Activated CD4-positive, CD25-positive, alpha-beta regulatory T cell (primary cell): ENCODE data around the gene HORMAD1.
"Not testable (repeated sequence)": the region's sequence is repeated elsewhere in the genome, so short reads cannot be mapped to it uniquely, and the experiment has no call there.

ENCODE experiments used
- DNase-seq, 4 experiments: peaks; one replicate each; lab custom pipeline; 2025; lab: John Stamatoyannopoulos, UW

HORMAD1 gene, protein sequence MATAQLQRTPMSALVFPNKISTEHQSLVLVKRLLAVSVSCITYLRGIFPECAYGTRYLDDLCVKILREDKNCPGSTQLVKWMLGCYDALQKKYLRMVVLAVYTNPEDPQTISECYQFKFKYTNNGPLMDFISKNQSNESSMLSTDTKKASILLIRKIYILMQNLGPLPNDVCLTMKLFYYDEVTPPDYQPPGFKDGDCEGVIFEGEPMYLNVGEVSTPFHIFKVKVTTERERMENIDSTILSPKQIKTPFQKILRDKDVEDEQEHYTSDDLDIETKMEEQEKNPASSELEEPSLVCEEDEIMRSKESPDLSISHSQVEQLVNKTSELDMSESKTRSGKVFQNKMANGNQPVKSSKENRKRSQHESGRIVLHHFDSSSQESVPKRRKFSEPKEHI

DNA sequence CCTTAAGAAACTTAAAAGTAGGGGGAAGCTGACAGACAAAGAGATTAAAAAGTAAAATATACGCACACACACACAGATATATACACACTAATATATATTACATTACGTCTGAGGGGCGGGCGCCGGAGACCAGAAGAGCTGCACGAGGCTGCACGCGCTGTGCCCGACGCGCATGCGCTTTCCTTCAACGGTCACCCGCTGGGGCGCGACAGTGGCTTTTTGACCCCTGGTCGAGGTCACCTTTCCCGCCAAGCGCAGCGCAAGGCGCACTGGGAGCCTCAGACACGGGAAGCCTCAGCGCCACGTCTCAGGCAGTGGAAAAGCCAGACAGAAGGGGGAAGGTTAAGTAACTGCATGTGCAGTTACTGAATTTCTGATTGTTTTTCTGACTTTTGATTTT, at the start of gene HORMAD1:
TSS of gene HORMAD1 (minus strand) at position 193 of the 400 bp plus-strand sequence. CDS start 1,390 bp downstream, outside the sequence.
- DNase-seq, result no peak

DNA sequence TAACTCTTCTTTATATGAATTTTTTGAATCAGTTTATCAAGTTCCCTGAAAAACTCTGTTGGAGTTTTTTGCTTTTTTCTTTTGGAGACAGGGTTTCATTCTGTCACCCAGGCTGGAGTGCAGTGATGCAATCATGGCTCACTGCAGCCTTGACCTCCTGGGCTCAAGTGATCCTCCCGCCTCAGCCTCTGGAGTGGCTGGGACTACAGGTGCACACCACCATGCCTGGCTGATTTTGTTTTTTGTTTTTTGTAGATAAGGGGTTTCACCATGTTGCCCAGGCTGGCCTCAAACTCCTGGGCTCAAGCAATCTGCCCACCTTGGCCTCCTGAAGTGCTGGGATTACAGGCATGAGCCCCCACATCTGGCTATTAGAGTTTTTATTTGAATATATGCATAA, 47.0 kb upstream of the HORMAD1 start:
- DNase-seq, result not testable (repeated sequence)

DNA sequence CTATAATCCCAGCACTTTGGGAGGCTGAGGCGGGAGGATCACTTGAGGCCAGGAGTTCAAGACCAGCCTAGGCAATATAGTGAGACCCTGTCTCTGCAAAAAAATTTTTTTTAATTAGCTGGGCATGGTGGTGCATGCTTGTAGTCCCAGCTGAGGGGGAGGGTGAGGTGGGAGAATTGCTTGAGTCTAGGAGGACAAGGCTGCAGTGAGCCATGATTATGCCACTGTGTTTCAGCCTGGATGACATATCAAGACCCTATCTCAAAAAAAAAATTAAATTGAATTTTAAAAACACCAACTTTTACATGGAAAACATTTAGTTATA, 45.2 kb upstream of the HORMAD1 start:
- not testable (repeated sequence) for DNase-seq

DNA sequence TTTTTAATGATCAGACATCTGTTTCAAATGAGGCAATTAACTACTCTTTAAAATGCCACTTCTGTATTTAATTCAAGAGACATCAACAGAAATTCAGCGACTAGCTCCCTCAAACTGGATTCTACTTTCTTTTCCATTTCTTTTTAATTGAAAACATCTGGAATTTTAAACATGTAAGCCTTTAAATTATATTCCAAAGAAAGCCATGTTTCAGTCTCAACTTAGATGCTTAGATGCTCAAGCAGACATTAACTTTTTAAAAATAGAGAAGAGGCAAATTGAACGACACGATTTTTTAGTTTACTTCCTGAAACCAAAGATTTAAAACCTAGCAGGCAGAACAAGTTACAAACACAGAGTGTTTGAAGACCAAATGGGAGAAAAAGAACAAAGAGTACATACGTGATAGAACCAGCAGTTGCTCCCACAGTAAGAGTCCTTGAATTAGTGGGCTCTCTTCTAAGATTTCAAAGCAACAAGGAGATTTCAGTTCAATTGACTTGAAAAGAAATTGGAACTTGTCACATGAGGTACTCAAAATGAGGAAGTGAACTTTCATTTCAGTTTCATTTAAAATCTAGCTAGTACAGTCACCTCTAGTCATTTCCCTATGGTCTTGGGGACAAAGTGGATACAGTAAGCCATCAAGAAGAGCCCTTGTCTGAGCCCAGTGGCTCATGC, 44.7 kb upstream of the HORMAD1 start, which contains the start of gene CTSS:
TSS of gene CTSS (minus strand) at position 483 of the 681 bp plus-strand sequence. CDS start 1,015 bp downstream, outside the sequence.
- no peak for DNase-seq

DNA sequence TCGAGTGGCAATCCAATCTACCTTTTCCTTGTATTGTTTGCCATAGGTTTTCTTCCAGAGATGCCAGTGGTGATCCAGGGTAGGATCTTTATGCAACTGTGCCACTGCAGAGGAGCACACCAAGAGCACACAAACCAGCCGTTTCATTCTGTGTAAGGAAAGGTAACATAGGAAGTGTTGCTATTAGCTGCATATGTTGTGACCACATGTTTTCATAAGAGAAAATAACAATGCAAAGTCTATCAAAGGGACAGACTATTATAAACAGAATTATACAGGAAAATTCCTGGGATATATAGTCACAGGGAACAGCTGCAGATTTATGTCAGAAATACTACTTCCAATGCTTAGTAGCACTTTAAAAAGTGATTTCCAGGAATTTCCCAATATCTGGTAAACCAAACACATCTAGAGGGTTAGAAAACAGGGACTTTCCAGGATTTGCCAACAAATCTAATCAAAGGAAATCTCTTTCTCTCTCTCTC, 44.0 kb upstream of the HORMAD1 start:
- DNase-seq, result no peak

DNA sequence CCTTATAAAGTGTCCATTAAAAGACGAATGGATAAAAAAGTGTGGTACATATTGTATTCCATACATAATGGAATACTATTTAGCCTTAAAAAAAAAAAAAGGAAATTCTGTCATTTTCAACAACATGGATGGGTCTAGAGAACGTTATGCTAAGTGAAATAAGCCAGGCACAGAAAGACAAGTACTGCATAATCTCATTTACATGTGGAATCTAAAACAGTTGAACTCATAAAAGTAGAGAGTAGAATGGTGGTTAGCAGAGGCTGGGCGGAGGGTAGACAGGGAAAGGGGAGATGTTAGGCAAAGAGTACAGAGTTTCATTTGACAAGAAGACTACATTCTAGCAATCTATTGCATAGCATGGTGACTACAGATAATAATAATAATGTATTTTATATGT, 42.3 kb upstream of the HORMAD1 start:
- DNase-seq, result no peak

DNA sequence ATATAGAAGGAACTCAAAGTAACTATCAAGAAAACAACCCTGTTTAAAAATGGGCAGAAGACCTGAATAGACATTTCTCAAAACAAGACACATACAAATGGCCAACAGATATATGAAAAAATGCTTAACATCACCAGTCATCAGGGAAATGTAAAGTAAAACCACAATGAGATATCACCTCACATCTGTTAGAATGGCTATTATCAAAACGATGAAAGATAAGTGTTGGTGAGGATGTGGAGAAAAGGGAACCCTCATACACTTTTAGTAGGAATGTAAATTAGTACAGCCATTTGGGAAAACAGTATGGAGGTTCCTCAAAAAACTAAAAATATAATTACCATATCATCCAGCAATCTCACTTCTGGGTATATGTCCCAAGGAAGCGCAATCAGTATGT, 41.9 kb upstream of the HORMAD1 start:
- no peak for DNase-seq

DNA sequence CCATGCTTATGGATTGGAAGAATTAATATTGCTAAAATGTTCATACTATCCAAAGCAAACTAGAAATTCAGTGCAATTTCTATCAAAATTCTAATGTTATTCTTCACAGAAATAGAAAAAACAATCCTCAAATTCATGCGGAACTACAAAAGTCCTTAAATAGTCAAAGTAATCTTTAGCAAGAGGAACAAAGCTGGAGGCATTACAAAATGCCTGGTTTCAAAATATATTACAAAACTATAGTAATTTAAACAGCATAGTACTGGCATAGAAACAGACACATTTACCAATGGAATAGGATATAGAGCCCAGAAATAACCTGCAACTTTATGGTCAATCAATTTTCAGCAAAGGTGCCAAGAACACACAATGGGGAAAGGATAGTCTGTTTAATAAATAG, 41.1 kb upstream of the HORMAD1 start:
- no peak for DNase-seq

DNA sequence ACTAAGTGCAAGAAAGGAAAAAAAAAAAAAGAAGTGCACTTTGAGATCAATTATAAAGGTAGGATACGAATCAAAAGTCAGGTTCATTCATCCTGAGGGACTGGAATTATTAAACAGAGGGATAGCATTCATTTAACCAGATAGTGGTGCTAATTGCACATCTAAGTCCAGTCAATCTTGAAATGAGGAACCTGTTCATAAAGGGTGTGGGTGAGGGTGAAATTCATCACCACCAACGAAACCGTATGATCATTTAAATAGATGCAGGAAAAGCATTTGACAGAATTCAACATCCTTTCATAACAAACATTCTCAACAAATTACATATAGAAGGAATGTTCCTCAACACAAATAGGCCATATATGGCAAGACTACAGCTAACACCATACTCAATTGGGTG, 39.3 kb upstream of the HORMAD1 start:
- DNase-seq, result no peak

DNA sequence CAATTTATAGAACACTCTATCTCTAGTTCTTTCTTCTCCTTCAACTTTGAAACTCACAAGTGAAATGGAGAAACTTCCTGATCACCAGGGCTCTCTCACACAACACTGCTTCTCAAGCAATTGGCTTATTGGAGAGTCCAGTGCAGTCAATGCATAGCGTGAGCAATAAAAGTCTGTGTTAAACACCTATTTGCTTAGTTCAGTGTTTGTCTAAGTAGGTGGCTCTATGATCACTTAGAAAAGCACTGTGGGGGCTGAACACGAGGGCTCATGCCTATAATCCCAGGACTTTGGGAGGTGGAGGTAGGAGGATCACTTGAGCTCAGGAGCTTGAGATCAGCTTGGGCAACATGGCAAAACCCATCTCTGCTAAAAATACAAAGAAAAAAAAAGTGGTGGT, 32.7 kb upstream of the HORMAD1 start:
- DNase-seq, result no peak

DNA sequence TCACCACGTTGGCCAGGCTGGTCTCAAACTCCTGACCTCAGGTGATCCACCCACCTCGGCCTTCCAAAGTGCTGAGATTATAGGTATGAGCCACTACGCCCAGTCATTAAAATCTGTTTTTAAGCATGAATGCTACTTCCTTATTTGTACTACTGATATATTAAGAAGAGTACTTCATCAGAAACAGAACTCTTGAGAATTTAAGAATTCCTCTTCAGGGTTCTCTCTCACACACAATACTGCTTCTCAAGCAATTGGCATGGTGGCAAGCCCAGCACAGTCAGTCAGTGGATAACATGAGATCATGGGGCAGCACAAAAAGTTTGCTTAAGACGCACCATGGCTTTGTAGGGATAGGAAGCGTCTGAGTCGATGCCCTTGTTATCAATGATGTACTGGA, 30.7 kb upstream of the HORMAD1 start:
- no peak for DNase-seq

DNA sequence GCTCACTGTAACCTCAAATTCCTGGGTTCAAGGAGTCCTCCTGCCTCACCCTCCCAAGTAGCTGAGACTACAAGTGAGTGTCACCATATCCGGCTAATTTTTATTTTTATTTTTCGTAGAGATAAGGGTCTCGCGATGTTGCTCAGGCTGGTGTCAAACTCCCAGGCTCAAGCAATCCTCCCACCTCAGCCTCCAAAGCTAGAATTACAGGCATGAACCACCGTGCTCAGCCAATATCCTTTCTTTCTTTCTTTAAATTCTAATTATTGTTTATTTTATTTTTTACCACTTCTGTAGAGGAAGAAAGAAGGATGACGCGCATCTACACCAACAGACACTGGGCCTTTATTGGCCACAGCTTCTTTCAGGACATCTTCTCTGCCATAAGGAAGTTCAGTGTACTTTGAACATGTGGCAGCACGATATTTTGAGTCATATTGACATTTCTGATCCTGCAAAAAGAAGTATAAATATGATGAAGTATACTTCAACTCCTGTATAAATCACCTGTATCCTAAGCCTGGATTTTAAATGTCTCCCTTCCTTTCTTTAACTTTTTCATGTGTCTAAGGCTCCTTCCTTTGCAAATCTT, 29.1 kb upstream of the HORMAD1 start:
- no peak for DNase-seq

DNA sequence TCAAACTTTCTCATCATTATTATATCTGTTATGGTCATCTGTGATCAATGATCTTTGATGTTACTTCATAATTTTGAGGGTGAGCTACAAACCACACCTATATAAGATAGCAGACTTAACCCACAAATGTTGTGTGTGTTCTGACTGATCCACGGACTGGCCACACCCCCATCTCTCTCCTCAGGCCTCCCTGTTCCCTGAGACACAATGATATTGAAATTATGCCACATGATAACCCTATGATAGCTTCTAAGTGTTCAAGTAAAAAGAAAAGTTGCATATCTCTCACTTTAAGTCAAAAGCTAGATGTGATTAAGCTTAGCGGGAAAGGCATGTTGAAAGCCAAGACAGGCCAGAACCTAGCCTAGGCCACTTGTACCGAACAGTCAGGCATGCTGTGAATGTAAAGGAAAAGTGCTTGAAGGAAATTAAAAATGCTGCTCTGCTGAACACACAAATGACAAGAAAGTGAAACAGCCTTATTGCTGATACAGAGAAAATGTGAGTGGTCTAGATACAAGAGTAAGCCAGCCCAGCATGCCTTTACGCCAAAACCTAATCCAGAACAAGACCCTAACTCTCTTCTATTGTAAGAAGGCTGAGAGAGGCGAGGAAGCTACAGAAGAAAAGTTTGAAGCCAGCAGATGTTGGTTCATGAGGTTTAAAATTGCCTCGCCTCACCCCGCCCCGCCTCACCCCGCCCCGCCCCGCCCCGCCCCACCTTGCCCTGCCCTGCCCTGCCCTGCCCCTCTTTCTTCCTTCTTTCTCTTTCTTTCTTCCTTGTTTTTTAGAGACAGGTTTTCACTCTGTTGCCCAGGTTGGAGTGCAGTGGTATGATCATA, 28.4 kb upstream of the HORMAD1 start:
- DNase-seq, result no peak

DNA sequence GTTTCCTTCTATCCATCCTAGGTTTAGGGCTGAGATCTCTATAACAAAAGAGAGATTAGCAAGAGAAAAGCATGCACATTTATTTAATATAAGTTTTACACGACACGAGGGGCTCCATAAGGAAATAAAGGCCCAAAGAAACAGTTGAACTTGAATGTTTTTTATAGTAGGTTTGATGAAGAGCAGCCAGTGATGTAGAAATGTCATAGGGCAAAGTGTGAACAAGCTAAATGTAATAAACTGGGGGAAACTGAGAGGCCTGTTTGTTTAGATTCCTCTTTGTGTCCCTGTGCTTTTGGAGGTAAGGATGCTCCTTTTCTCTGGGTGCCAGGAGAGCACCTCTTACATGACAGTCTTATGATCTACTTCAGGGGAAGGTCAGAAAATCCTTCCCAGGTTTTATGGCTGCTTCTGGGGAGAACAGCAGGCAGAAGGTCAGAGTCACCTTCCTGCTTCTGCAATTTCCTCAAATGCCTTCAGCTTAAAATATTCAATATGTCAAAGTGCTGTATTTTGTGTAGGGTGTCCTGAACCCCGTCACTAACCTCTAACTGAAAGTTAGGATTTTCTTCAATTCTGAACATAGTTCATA, 9.5 kb upstream of the HORMAD1 start:
- DNase-seq, result no peak

DNA sequence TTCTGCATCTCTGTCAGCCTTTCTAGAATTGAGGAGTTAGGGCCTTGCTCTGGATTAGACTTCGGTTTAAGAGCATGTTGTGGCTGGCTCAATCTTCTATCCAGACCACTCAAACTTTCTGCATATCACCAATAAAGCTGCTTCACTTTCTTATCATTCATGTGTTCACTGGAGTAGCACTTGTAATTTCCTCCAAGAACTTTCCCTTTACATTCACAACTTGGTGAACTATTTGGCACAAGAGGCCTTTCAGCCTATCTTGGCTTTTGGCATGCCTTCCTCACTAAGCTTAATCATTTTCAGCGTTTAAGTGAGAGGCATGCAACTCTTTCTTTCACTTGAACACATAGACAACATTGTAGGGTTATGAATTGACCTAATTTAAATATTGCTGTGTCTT, 3.6 kb upstream of the HORMAD1 start:
- DNase-seq, result no peak

DNA sequence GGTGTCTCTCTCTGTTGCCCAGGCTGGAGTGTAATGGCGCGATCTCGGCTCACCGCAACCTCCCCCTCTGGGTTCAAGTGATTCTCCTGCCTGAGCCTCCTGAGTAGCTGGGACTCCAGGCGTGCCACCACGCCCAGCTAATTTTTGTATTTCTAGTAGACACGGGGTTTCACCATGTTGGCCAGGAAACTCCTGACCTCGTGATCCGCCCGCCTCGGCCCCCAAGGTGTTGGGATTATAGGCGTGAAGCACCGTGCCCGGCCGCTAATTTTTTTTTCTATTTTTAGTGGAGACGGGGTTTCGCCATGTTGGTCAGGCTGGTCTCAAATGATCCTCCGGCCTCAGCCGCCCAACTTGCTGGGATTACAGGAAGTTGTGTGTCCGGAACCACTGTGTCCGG, 597 bp downstream of the HORMAD1 start:
- DNase-seq, result no peak

DNA sequence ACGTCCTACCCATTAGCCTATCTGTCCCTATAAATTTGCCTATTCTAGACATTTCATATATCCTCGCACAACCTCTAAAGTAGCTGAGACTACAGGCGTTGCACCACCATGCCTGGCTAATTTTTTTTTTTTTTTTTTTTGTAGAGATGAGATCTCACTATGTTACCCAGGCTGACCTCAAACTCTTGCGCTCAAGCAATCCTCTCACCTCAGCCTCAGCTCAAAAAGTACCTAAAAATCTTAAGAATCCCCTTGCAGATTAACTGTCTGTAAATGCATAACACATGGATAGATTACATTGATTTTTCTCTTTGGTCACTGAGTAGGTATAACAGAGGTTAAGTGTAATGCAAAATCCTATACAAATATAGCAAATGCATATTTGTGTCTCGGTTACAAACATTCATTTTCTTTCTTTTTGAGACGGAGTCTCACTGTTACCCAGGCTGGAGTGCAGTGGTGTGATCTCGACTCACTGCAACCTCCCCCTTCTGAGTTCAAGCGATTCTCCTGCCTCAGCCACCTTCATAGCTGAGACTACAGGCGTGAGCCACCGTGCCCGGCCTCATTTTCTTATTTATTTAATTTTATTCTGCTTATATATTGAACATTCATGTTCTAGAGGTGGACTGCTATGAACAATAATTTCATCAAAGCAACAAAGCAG, 2.3 kb downstream of the HORMAD1 start:
- DNase-seq, result no peak

DNA sequence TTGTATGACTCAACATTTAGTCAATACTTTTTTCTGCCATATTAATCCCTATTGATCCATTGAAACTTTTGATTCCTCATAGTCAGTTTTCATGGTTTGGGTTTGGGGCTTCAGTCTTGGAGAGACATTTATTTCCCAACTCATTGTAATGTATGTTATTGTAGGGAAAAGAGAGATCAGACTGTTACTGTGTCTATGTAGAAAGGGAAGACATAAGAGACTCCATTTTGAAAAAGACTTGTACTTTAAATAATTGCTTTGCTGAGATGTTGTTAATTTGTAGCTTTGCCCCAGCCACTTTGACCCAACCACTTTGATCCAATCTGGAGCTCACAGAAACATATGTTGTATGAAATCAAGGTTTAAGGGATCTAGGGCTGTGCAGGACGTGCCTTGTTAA, 11.7 kb downstream of the HORMAD1 start:
- DNase-seq, result not testable (repeated sequence)

DNA sequence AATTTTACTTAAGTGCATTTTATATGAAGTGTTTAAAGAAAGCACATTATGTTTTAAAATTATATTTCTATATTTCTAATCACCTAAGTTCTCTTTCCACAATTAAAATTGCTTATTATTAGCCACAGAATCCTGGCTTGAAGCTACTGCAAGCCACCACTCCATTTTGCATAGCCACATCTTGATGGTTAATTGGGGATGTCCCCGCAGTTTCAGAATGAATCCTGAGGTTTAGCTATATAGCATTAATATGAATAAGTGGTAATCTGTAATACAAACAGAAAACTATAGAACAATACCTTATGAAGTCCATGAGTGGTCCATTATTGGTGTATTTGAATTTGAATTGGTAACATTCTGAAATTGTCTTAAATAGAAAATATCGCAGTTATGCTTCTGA, 12.1 kb downstream of the HORMAD1 start:
- no peak for DNase-seq

DNA sequence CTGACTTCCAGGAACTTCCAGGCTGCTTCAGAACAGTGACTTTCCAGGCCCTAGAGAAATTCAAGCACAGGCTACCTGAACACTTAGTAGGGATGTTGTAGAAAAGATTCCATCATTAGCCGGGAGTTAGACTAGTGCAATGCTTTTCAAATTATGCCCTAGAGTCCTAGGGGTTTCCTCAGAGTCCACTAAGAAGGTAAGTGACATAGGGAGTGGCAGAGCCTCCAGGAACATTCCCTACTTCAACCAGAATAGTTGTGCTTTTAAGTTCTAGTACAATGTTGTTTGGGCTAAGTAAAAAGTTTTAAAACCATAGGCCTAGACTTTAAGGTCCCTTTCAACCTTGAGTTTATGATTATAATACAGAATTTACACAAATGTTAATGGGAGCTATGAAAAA, 14.6 kb downstream of the HORMAD1 start:
- DNase-seq, result no peak

DNA sequence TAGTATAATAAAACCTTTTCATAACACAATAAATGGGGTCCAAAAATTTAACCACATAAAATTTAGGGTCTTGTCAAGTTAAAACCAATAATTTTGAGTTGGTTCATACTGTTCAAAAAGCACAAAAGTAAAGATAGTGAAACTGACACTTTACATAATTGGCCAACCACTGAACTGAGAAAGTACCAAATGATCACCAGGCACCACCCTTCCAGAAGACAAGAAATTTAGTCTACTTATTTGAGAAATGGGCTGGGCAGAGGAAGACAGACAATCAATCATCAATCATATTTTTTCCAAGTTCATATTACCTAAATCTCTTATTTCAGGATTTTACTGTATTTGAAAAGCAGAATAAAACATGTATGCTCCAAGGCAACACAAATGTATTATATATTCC, 17.3 kb downstream of the HORMAD1 start:
- DNase-seq, result no peak
